Activated CD8-positive, alpha-beta memory T cell treated with anti-CD3 and anti-CD28 coated beads, Interleukin-2, amount 50 U/mL, for 48 hours (primary cell): ENCODE results near the gene UBE2O.

Source experiments
- DNase-seq: peaks from one replicate; pipeline ENCODE4 v3.0.0-alpha.2; 2020

UBE2O gene

DNA sequence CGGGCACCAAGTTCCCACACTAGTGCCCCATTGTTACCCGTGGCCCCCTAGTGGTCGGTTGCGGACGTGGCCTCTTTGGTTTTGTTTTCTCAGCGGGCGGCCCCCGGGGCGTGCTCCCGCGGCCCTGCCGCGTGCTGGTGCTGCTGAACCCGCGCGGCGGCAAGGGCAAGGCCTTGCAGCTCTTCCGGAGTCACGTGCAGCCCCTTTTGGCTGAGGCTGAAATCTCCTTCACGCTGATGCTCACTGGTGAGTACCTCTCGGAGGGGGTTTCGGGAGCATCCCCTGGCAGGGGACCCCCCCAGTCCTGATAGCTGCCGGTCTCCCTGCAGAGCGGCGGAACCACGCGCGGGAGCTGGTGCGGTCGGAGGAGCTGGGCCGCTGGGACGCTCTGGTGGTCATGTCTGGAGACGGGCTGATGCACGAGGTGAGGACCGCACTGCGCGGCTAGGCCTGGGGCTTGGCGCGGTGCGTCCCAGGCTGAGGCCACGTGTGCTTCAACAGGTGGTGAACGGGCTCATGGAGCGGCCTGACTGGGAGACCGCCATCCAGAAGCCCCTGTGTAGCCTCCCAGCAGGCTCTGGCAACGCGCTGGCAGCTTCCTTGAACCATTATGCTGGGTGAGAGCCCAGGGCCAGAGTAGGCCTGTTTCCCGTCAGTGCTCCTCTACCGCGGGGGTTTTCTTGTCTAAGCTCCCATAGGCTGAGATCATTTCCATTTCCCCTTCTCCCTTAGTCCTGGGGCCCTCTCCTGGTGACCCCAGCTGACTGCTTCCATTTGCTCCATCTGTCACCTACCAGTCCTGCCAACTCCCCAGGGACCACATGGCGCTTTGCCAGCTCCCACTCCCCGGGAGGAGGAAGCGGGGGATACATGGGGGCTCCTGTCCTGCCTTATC is 66.8 kb downstream of the UBE2O start:
- DNase-seq = peak; percentile 95

DNA sequence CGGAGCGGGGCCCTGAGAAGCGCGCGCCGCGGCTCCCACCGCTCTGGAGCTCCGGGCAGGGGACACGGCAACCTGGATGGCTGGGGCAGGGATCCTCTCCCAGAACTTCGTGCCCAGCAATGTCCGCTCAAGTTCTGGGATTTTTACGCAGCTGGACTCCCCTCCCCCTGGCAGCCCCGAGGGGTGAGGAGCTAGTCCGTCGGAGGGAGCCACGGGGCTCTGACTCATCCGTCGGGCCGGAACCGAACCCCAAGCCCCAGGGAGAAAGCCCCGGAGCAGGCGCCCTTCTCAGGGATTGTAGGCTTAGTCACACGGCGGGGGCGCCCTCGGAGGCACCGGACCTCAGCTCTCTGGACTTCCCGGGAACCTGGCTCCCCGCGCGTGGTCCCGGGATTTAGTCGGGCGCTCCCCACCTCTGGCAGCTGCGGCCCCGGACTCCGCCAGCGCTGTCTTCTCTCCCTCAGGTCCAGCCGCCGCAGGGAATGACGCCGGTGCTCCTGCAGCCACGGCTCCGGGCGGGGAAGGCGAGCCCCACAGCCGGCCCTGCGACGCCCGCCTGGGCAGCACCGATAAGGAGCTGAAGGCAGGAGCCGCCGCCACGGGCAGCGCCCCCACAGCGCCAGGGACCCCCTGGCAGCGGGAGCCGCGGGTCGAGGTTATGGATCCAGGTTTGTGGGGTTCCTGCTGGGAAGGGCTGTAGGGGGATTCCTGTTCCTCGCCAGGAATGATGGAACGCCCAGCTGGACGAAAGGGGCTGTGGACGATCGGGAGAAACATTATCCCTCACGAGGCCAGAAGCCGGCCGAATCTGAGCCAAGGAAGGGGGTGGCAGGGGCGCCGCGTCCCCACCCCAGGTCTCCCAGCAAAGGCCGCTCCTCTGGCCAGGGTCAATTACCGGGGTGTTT is 67.7 kb downstream of the UBE2O start:
- peak; percentile 78 for DNase-seq

DNA sequence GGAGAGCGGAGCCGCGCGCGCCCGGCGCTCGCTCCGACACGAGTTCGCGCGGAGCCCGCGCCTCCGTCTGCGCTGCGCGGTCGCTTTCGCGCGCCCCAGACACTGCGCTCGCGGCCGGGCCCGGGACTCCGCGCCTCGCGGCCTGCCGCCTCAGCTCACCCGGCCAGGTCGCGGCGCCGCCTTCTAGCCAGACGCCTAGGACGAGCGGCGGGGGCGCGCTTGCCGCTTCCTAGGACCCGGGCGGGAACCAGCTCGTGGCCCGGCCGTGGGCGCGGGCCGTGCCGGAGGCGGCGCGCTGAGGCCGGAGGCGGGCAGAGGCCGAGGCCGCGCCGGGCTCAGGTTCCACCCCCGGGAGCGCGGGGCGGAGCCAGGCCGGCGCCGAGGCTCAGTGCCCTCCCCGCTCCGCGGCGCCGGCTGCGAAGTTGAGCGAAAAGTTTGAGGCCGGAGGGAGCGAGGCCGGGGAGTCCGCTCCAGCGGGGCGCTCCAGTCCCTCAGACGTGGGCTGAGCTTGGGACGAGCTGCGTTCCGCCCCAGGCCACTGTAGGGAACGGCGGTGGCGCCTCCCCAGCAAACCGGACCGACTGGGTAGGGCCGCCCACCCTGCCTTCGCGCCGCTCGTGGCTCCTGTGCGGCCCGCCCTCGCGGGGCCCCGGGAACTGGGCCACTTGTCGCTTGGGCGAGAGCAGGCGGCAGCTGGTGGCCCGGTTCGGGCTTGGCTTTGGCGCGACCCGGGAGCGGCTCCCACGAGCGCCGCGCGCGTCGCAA is 68.5 kb downstream of the UBE2O start, which contains the start of gene SPHK1:
SPHK1 (plus strand) TSS at position 388 of the 765 bp plus-strand sequence. CDS start 1,036 bp downstream, outside the sequence.
- DNase-seq = peak; percentile 89

DNA sequence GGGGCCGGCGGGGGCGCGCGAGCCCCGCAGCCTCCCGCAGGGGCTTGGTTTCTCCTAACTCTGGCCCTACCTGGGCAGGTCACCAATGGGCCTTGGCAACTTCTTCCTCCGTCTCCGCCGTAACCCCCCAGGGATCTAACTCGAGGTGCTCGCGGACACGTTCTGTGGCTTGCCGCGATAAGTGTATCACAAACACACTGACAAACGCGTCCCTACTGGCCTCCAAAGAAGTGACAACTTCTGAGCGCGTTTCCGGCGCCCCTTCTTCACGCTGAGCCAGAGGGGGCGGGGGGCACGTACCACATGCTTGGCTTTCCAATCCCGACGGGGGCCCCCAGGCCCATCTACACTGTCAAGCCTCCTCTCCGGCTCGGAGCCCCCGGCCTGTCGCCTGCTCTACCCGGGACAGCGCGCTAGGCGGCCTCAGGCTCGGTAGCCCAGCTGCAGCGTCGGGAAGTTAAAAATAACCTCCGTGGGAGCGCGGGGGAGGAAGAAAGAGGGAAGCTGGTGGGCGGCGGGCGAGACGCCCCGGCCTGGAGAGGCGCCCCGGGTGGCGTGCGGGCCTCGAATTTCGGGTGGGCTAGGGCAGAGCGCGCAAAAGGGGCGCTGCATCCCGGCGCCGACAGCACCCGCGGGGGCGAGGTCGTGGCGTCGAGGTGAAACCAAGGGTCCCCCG is 69.3 kb downstream of the UBE2O start:
- peak; percentile 86 for DNase-seq

DNA sequence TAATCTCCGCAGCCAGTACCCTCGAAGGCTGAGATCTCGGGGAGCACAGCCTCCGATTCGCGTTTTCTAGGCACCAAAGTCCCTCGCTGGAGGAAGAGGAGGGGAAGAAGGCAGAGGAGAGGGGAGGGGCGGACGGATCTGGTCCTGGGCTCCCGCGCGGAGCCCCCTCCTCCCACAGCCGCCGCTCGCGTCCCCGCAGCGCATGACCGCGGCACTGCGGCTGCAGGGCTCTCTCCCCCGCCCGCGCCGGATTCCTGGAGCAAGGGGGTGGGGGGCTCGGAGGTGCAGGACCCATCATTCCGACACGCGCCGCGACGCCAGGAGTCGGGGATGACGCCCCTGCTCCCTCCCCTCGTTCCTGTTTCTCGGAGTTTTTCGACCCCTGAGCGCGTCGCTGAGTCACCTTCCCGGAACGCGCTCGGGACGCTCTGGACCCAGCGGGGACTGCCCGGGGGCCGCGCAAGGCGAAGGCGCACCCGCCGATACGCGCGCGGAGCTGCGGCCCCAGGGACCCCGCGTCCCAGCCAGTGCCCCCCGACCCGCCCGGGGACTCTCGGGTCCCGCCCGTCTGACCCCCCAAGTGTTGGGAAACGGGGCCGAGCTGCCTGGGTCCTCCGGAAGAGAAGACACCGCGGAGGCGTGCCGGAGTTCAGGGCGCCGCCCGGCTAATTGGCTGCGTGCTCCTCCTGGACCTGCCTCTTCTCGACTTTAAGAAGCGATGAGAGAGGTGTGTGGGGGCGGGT is 70.0 kb downstream of the UBE2O start:
- DNase-seq = no peak

DNA sequence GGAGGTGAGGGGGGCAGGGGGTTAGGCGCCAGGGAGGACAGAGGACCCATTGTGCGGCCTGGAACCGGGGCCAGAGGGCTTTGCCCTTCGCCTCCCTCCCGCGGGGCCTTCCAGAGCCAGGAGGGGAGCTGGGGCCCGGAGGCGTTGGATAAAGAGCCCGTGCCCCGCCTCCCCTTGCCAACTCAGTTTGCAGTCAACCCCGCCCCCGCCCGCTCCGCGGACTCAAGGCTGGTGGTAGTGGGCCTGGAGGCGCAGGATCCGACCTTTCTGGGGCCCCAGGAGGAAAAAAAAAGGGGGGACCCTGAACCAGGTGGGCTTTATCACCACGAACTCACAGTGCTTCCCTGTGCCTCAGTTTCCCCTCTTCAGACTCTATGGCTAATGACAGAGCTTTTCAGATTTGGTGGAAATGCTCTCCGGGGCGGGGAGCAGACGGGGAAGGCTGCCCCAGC is 70.6 kb downstream of the UBE2O start:
- DNase-seq = no peak

DNA sequence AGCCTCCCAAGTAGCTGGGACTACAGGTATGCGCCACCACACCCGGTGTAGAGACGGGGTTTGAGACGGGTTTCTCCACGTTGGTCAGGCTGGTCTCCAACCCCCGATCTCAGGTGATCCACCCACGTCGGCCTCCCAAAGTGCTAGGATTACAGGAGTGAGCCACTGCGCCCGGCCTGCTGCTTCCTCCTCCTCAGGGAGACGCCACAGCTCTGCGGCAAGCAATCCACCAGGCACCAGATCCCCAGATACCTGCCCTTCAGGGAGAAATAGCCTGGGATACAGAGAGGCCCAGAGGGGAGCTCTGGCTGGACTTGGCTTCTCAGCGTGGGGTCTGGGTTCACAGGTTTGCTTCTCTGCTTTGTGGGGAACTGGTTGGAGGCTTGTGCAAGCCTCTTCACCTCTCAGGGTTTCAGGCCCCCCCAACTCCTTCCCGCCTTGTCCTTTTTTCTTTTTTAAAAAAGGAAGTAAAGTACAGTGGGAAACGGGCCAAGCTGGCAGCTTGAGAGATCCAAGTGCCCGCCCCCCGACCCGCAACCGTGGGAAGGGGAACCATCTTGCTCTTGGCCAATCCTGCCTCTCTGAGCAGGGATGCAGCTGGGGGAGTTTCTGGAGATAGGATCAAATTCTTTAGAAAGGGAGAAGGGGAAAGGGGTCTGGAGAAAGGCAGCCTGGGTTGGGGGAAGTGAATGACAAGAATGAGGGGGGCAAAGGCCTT is 71.2 kb downstream of the UBE2O start:
- no peak for DNase-seq

DNA sequence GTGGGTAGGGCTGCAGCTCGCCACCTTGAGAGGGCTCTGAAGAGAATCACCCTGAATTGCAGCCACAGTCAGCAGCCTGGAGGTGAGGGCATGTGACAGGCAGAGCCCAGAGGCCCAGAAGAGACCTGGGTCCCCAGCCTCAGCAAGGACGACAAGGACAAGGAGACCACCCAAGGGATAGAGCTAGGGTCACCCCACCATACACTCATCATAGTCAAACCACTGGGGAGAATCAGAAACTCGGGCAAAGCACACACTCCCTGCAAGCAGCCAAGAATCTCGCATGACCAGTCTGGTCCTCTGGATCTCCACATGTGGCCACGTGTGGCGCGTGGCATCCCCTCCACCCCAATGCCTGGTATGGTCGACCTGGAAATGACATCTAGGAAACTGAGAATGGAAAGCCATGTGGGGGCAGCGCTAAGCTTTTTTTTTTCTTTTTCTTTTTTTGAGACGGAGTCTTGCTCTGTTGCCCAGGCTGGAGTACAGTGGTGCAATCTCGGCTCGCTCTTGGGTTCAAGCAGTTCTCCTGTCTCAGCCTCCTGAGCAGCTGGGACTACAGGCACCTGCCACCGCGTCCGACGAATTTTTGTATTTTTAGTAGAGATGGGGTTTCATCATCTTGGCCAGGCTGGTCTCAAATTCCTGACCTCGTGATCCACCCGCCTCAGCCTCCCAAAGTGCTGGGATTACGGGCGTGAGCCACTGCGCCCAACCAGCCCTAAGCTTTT is 73.1 kb downstream of the UBE2O start:
- no peak for DNase-seq

DNA sequence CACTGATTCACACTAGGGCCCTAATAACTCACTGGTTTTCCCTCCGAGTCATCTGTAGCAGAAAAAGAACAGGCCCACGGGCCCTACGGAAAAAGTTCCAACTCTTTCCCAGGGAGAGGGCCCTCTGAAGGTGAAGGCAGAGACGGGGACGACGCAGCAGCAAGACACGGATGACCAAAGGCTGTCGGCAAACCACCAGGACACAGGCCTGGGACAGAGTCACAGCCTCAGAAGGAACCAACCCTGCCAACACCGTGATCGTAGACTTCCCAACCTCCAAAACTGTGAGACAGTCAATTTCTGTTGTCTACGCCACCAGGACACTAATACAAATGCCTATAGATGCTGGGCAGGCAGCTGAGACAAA is 73.7 kb downstream of the UBE2O start:
- DNase-seq = no peak

DNA sequence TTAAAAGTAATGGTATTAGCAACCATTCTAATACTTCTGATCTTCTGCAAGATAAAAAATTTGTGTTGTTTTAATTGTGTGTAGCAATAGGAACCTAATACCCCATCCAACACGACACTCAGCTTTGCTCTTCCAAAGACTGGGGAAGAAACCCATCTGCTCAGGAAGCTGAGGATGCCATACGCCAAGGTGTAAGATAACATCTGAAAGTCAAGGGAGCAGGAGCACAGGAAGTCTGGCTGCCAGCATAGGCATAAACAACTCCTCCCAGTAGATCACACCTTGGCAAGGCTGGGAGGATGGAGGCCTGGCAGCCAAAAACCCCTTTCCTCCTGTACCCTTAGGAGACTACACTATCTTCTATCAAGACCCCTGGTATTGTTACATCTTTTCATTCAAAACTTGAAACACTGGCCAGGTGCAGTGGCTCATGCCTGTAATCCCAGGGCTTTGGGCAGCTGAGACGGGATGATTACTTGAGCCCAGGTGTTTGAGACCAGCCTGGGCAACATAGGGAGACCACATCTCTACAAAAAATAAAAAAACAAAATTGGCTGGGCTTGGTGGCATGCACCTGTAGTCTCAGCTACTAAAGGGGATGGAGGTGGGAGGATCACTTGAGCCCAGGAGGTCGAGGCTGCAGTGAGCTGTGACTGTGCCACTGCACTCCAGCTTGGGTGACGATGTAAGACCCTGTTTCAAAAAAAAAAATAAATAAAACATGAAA is 74.2 kb downstream of the UBE2O start:
- no peak for DNase-seq

DNA sequence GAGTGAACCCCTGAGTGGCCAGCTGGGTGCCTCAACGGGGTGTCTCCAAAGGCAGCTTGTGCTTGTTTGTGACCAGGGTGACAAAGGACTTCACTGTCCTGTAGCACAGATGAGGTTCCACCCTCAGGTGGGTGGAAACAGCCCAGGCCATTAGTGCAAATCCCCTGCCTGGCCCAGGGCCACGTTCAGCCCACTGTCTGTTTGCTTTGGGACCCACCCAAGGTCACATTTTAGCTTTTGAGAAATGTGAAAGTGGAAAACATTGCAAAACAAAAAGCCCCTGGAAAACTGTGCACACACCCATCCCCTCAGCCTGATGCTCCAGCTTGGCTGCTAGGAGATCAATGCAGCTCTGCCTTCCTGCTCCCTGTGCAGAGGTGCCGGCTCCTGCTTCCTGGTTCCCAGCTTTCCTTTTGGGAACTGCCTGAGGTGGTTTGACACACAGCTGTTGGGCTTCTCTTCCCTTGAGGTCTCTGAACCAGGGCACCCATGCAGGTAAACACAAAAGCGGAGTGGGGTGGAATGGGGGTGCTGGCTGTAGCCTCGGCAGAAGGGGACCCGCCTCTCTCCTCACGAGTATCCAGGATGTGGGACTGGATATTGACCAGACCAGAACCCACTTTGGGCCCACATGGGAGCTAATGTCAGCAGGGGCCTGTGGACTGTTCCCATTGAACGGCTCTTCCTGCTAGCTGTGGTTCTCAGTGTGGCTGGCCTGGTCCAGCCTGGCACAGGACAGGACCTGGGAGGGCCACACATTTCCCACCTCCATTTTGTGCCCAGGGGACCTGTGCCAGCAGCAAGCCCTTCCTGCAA is 76.4 kb downstream of the UBE2O start:
- no peak for DNase-seq

DNA sequence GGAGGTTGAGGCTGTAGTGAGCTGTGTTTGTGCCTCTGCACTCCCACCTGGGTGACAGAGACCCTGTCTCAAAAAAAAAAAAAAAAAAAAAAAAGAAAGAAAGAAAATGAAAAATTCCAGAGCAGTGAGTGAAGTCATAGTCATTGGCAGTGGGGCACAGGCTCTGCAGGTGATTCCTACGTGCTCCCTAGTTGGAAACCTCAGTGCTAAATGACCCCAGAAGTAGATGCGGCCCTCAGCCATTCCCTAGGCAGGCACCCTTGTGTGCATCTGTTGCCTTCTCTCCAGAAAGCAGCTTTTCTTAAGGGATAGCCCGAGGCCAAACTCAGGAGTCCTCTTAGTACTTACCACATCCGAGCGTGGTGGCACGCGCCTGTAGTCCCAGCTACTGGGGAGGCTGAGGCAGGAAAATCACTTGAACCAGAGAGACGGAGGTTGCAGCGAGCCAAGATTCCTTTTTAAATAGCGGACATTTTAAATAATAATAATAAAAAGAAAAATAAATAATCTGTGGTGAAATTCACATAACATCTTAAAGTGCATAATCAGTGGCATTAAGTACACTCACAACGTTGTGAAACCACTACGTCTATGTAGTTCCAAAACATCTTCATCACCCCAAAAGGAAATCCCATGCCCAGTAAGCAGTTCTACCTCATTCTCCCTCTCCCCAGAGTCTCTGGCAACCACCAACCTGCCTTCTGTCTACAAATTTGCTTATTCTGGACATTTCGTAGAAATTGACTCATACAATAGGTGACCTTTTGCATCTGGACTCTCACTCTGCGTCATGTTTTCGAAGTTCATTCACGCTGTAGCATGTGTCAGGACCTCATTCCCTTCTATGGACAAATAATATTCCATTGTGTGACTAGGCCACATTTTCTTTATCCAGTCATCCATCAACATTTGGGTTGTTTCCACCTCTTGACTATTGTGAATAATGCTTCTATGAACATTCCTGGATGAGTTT is 81.0 kb downstream of the UBE2O start:
- DNase-seq = no peak

DNA sequence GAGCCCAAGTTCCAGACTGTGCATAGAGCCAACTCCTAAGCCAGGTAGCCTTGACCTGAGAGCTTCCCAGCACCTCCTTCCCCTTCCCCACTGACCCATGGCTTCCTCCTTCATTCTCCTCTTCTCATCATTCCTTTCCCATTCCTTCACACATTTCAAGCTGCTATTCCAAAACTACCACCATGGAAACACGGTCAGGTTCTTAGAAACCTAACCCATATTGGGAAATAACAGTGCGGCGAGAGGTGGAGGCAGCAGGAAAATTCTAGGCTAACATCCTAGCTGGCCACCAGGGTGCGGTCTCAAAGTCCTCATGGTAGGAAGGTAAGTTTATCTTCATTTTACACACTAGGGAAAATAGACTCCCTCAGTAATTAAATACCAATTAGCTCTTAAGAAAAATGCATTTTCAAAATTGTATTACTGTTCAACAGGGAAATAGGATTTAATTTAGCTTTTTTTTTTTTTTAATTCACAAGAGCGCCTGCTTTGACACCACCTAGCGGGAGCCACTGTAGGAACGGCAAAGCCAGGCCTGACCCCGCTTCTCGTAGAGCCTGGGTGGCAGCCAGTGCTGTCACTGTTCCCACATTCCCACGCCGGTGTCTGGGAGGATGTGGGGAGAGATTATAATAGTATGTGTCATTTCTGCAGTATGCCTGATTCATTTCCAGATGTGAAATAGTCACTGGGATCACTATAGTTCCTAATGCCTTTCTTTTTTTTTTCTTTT is 82.5 kb downstream of the UBE2O start:
- no peak for DNase-seq

DNA sequence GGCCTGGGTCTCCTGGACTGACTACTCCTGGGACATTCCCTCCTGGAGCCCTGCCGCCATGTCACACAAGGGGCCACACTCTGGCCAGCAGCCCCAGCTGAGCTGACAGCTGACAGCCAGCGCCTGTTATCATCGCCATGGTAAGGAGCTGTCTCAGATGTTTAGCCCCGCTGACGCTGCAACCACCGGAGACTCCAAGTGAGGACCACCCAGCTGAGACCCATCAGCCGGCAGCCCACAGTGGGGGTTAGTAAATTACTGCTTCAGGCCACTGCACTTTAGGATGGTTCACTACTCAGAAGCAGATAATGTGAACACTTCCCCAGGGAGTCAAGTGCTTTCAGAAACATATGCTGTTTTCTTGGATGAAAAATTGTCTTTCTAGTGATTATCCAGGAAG is 83.1 kb downstream of the UBE2O start:
- no peak for DNase-seq

DNA sequence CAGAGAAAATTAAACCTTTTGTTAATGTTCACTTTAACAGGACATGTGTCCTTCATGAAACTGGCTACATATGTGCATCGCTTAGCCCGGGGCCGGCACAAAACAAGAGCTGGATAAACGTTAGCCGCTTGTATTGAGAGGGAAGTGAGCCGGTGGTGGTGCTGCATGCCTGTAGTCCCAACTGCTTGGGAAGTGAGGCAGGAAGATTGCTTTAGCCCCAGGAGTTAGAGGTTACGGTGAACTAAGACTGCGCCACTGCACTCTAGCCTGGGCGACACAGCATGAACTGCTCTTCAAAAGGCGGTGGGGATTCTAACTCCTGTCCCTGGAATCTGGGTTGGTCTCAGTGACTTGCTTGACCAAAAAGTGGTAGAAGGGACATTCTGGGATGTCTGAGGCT is 83.6 kb downstream of the UBE2O start:
- no peak for DNase-seq

DNA sequence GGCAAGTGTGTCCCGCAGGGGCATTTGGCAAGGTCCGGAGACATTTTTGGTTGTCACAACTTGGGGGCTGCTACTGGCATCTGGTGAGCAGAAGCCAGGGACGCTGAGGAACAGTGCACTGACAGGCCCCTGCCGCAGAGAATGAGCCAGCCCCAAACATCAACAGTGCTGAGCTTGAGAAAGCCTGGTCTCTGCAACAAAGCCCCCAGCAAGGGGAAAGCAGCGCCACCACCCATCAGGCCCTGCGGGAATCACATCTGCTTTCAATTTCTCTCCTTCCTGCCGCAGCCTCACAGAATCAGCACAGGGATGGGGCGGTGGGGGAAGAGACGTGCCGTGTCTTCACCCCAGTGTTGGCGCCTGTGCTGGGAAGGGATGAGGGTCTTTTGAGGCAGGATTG is 84.4 kb downstream of the UBE2O start:
- DNase-seq = no peak

DNA sequence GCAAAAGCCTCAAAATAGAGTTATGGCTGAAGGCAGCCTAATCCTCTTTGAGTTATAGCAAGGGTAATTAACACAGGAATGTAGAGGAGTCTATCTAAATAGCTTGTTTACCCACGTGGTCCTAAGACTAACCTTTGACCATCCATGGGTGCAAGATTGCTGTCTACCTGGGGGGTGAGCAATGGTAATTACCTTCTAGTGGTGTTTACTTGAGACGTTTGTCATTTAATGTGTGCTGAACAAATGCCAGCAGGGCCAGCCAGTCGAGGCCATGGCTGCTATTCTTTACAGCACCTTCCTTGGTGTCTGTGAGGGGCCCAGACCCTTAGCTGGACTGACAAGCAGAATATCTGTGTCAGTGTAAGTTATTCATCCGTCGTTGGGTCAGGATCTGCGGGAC is 85.3 kb downstream of the UBE2O start:
- no peak for DNase-seq
